Measurements from ENCODE around the gene PREPL. TPM values are rescaled to one million over a fixed set of nuclear protein-coding genes. Genes with fewer than 3 reads are reported as not detected.

Gene PREPL
- total and polyA plus RNA-seq, 2 donors (not counting 1 experiment from before 2014, with no cell fraction given), result 5.5 to 34.0 TPM

DNA sequence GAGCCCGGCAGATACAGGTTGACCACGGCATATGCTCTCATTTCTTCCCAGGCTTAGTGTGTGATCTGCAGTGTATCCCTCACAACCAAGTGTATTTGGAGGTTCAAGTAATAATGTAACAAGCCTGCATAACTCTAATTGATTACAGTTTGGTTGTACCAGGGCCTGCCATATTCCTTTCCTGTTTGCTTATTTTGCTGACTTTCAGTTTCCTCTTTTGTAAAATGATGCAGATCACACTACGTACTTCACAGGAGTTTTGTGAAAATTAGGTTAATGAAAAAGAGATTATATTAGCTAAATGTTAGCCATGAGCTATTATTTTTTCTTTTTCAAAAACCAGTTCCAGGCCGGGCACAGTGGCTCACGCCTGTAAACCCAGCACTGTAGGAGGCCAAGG, 60.2 kb downstream of the PREPL start:
- Mint-ChIP-seq H3K4me3 (no peak overlapping the region), H3K9me3 (ENCODE audit: insufficient read depth) (peaks cover 5% of the 10 kb centered on the region), H3K4me1 (peaks cover 10% of the 10 kb centered on the region), H3K27ac (no peak overlapping the region), H3K27me3 (peaks cover 3% of the 10 kb centered on the region)
- Histone ChIP-seq H3K36me3 (replicated peaks in 1 of 2; ENCODE audit: control extremely low read depth in 1 of 2, control insufficient read depth in 1 of 2, extremely low read depth in 1 of 2, insufficient read depth in 2 of 2, low read length in 1 of 2) (no peaks in the 10 kb centered on the region), H3K4me2 (replicated peaks; ENCODE audit: low read depth, low read length, poor library complexity, severe bottlenecking) (no peak overlapping the region), H3K27ac (ENCODE audit: low read length in 2 of 2) (no peak overlapping the region), H3K27me3 (replicated peaks in 1 of 4; ENCODE audit: control extremely low read depth in 1 of 4, control insufficient read depth in 3 of 4, insufficient read depth in 4 of 4, low read length in 3 of 4) (no peaks in the 10 kb centered on the region), H2AFZ (ENCODE audit: insufficient read depth, low read depth, low read length, poor library complexity, severe bottlenecking) (no peak overlapping the region), H3K4me1 (ENCODE audit: control insufficient read depth in 2 of 2, insufficient read depth in 2 of 2, low read length in 2 of 2) (peaks cover 0 to 2% of the 10 kb centered on the region in 2 donors), H3K9ac (ENCODE audit: low read length) (no peak overlapping the region), H3K4me3 (ENCODE audit: control extremely low read depth in 1 of 5, extremely low read depth in 1 of 5, insufficient read depth in 1 of 5, low read depth in 2 of 5, low read length in 4 of 5) (no peak overlapping the region), H4K20me1 (ENCODE audit: control insufficient read depth, insufficient read depth, low read length, poor library complexity, severe bottlenecking) (no peaks in the 10 kb centered on the region), H3K9me3 (ENCODE audit: control extremely low read depth in 1 of 3, control insufficient read depth in 2 of 3, insufficient read depth in 1 of 3, low read length in 2 of 3) (no peaks in the 10 kb centered on the region), H3K79me2 (ENCODE audit: control insufficient read depth, insufficient read depth, low read length) (no peaks in the 10 kb centered on the region)
- DNase-seq (no peak), ATAC-seq (ENCODE audit: low read depth) (no peak)
- POLR2A ChIA-PET, result no interaction called here
- intact Hi-C loops (cut with micrococcal nuclease), result no loop called here
- TF ChIP-seq, protein P1, sequence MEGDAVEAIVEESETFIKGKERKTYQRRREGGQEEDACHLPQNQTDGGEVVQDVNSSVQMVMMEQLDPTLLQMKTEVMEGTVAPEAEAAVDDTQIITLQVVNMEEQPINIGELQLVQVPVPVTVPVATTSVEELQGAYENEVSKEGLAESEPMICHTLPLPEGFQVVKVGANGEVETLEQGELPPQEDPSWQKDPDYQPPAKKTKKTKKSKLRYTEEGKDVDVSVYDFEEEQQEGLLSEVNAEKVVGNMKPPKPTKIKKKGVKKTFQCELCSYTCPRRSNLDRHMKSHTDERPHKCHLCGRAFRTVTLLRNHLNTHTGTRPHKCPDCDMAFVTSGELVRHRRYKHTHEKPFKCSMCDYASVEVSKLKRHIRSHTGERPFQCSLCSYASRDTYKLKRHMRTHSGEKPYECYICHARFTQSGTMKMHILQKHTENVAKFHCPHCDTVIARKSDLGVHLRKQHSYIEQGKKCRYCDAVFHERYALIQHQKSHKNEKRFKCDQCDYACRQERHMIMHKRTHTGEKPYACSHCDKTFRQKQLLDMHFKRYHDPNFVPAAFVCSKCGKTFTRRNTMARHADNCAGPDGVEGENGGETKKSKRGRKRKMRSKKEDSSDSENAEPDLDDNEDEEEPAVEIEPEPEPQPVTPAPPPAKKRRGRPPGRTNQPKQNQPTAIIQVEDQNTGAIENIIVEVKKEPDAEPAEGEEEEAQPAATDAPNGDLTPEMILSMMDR (IDR thresholded peaks at IDR 0.05), result no peak
- no peak for TF ChIP-seq EZH2 (IDR thresholded peaks at IDR 0.05; ENCODE audit: borderline replicate concordance, insufficient read depth, low read depth, low read length, poor library complexity, severe bottlenecking)
- CTCF ChIA-PET, result interaction anchor here (1.2 kb wide), 1 partner anchor 213 kb away, joined by 3 read pairs; no protein-coding TSS in a partner anchor
- WGBS (ENCODE audit: insufficient coverage), result 100% methylated on average over 2 of the region's 5 CpGs

DNA sequence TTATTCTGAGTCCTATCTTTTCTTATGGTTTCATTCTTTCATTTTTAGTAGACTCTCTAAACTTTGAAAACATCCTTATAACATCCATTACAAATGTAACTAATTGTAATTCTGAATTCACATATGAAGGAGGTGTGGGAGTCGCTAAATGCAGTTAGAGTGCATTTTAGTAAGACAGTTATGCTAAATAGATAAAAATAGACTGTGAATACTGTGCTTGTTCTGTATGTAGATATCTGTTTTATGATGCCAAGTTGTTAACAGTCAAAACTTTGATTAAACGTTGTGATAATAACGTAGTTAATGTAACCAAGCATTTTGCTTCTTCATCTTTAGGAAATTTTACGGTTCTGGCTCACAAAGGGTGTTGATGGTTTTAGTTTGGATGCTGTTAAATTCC, 61.7 kb downstream of the PREPL start:
- no peak overlapping the region for H3K27ac ChIP-seq (ENCODE audit: low read length in 2 of 2)
- no peak overlapping the region for H3K4me2 ChIP-seq (replicated peaks; ENCODE audit: low read depth, low read length, poor library complexity, severe bottlenecking)
- H3K4me3 ChIP-seq (ENCODE audit: control extremely low read depth in 1 of 5, extremely low read depth in 1 of 5, insufficient read depth in 1 of 5, low read depth in 2 of 5, low read length in 4 of 5), result no peak overlapping the region
- no peaks in the 10 kb centered on the region for H4K20me1 ChIP-seq (ENCODE audit: control insufficient read depth, insufficient read depth, low read length, poor library complexity, severe bottlenecking)
- Mint-ChIP-seq H3K4me1 (peaks cover 12% of the 10 kb centered on the region), H3K27ac (no peak overlapping the region), H3K27me3 (peaks cover 3% of the 10 kb centered on the region), H3K9me3 (ENCODE audit: insufficient read depth) (peaks cover 5% of the 10 kb centered on the region), H3K4me3 (no peak overlapping the region)
- DNase-seq (no peak), ATAC-seq (ENCODE audit: low read depth) (no peak)
- no peak for TF ChIP-seq EZH2 (IDR thresholded peaks at IDR 0.05; ENCODE audit: borderline replicate concordance, insufficient read depth, low read depth, low read length, poor library complexity, severe bottlenecking)
- TF ChIP-seq, protein P1 (IDR thresholded peaks at IDR 0.05), result no peak
- intact Hi-C loops (cut with micrococcal nuclease), result no loop called here
- POLR2A ChIA-PET, result no interaction called here
- no peaks in the 10 kb centered on the region for H3K79me2 ChIP-seq (ENCODE audit: control insufficient read depth, insufficient read depth, low read length)
- no peaks in the 10 kb centered on the region for H3K9me3 ChIP-seq (ENCODE audit: control extremely low read depth in 1 of 3, control insufficient read depth in 2 of 3, insufficient read depth in 1 of 3, low read length in 2 of 3)
- 95% methylated on average over 2 of the region's 4 CpGs for WGBS (ENCODE audit: insufficient coverage)
- no peaks in the 10 kb centered on the region for H3K36me3 ChIP-seq (replicated peaks in 1 of 2; ENCODE audit: control extremely low read depth in 1 of 2, control insufficient read depth in 1 of 2, extremely low read depth in 1 of 2, insufficient read depth in 2 of 2, low read length in 1 of 2)
- no peak overlapping the region for H3K9ac ChIP-seq (ENCODE audit: low read length)
- H3K4me1 ChIP-seq (ENCODE audit: control insufficient read depth in 2 of 2, insufficient read depth in 2 of 2, low read length in 2 of 2), result peaks cover 0 to 2% of the 10 kb centered on the region in 2 donors
- H2AFZ ChIP-seq (ENCODE audit: insufficient read depth, low read depth, low read length, poor library complexity, severe bottlenecking), result no peak overlapping the region
- no peaks in the 10 kb centered on the region for H3K27me3 ChIP-seq (replicated peaks in 1 of 4; ENCODE audit: control extremely low read depth in 1 of 4, control insufficient read depth in 3 of 4, insufficient read depth in 4 of 4, low read length in 3 of 4)
- CTCF ChIA-PET, result no interaction called here

Measured in B cell (primary cell).